ENCODE results near the gene KCNK6.

The KCNK6 gene

GRCh38 chr19:38277969-38278680 is 41.5 kb upstream of the KCNK6 start:
- no peak overlapping the region for H2AFZ ChIP-seq (ENCODE audit: low read depth, low read length)
- no peaks in the 10 kb centered on the region for H4K20me1 ChIP-seq (ENCODE audit: insufficient read depth, low read length)
- no peaks in the 10 kb centered on the region for H3K79me2 ChIP-seq (ENCODE audit: insufficient read depth, low read length)
- ATAC-seq (ENCODE audit: insufficient read depth, low read depth) = no peak
- no peak overlapping the region for H3K9ac ChIP-seq (ENCODE audit: low read depth, low read length)
- no peaks in the 10 kb centered on the region for H3K27me3 ChIP-seq (ENCODE audit: insufficient read depth, low read length, poor library complexity)
- DNase-seq = no peak
- H3K4me2 ChIP-seq (ENCODE audit: insufficient read depth, low read length) = no peak overlapping the region
- TF ChIP-seq, protein P1, sequence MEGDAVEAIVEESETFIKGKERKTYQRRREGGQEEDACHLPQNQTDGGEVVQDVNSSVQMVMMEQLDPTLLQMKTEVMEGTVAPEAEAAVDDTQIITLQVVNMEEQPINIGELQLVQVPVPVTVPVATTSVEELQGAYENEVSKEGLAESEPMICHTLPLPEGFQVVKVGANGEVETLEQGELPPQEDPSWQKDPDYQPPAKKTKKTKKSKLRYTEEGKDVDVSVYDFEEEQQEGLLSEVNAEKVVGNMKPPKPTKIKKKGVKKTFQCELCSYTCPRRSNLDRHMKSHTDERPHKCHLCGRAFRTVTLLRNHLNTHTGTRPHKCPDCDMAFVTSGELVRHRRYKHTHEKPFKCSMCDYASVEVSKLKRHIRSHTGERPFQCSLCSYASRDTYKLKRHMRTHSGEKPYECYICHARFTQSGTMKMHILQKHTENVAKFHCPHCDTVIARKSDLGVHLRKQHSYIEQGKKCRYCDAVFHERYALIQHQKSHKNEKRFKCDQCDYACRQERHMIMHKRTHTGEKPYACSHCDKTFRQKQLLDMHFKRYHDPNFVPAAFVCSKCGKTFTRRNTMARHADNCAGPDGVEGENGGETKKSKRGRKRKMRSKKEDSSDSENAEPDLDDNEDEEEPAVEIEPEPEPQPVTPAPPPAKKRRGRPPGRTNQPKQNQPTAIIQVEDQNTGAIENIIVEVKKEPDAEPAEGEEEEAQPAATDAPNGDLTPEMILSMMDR (IDR thresholded peaks at IDR 0.05; ENCODE audit: borderline replicate concordance, extremely low read depth, low read length, poor library complexity, severe bottlenecking) = no peak
- no peak for TF ChIP-seq EZH2 (IDR thresholded peaks at IDR 0.05; ENCODE audit: borderline replicate concordance, low read depth, low read length, severe bottlenecking)
- no peaks in the 10 kb centered on the region for H3K4me1 ChIP-seq (ENCODE audit: insufficient read depth, low read length)
- no peak overlapping the region for H3K4me3 ChIP-seq (ENCODE audit: low read depth in 1 of 2, low read length in 2 of 2)
- H3K9me3 ChIP-seq (ENCODE audit: insufficient read depth, low read length, severe bottlenecking) = no peaks in the 10 kb centered on the region
- no peaks in the 10 kb centered on the region for H3K36me3 ChIP-seq (ENCODE audit: insufficient read depth, low read length)
- H3K27ac ChIP-seq (ENCODE audit: low read length) = no peak overlapping the region

DNA sequence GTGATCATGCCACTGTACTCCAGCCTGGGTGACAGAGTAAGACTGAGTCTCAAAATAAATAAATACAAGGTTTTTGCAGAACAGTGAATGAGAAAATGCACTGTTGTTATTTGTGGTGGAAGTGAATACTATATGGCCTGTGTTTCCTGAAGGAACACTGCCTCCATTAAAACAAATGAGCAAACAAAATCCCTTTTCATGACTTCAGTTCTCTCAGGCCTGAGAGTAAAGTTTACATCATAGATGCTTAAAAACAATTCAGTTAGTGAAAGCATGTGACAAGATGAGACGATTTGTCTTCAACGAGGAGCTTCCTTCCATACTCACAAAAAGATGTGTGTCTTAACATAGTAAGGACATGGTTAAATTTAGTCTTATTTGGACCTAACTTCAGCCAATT is 40.9 kb upstream of the KCNK6 start:
- Histone ChIP-seq H3K4me2 (ENCODE audit: insufficient read depth, low read length) (no peak overlapping the region), H3K9me3 (ENCODE audit: insufficient read depth, low read length, severe bottlenecking) (no peaks in the 10 kb centered on the region), H3K9ac (ENCODE audit: low read depth, low read length) (no peak overlapping the region), H3K27ac (ENCODE audit: low read length) (no peak overlapping the region), H3K4me3 (ENCODE audit: low read depth in 1 of 2, low read length in 2 of 2) (no peak overlapping the region), H2AFZ (ENCODE audit: low read depth, low read length) (no peak overlapping the region), H4K20me1 (ENCODE audit: insufficient read depth, low read length) (no peaks in the 10 kb centered on the region), H3K27me3 (ENCODE audit: insufficient read depth, low read length, poor library complexity) (no peaks in the 10 kb centered on the region), H3K36me3 (ENCODE audit: insufficient read depth, low read length) (no peaks in the 10 kb centered on the region), H3K79me2 (ENCODE audit: insufficient read depth, low read length) (no peaks in the 10 kb centered on the region), H3K4me1 (ENCODE audit: insufficient read depth, low read length) (no peaks in the 10 kb centered on the region)
- TF ChIP-seq, protein P1 (IDR thresholded peaks at IDR 0.05; ENCODE audit: borderline replicate concordance, extremely low read depth, low read length, poor library complexity, severe bottlenecking) = no peak
- DNase-seq (no peak), ATAC-seq (ENCODE audit: insufficient read depth, low read depth) (no peak)

- Histone ChIP-seq H4K20me1 (ENCODE audit: insufficient read depth, low read length) (no peaks in the 10 kb centered on the region), H3K36me3 (ENCODE audit: insufficient read depth, low read length) (no peaks in the 10 kb centered on the region), H3K27ac (ENCODE audit: low read length) (no peak overlapping the region), H3K9me3 (ENCODE audit: insufficient read depth, low read length, severe bottlenecking) (no peaks in the 10 kb centered on the region), H3K4me3 (ENCODE audit: low read depth in 1 of 2, low read length in 2 of 2) (no peak overlapping the region), H3K4me2 (ENCODE audit: insufficient read depth, low read length) (no peak overlapping the region), H3K27me3 (ENCODE audit: insufficient read depth, low read length, poor library complexity) (no peaks in the 10 kb centered on the region), H2AFZ (ENCODE audit: low read depth, low read length) (no peak overlapping the region), H3K79me2 (ENCODE audit: insufficient read depth, low read length) (no peaks in the 10 kb centered on the region), H3K4me1 (ENCODE audit: insufficient read depth, low read length) (no peaks in the 10 kb centered on the region), H3K9ac (ENCODE audit: low read depth, low read length) (no peak overlapping the region)
- no peak for ATAC-seq (ENCODE audit: insufficient read depth, low read depth)
- TF ChIP-seq EZH2 (IDR thresholded peaks at IDR 0.05; ENCODE audit: borderline replicate concordance, low read depth, low read length, severe bottlenecking) = no peak
- TF ChIP-seq, protein P1 (IDR thresholded peaks at IDR 0.05; ENCODE audit: borderline replicate concordance, extremely low read depth, low read length, poor library complexity, severe bottlenecking) = no peak
- no peak for DNase-seq
These were observed 39.4 kb upstream of the KCNK6 start for GRCh38 chr19:38280030-38280921.
